Activated CD4-positive, alpha-beta T cell treated with anti-CD3 and anti-CD28 coated beads for 36 hours (primary cell): ENCODE data around the gene MAP3K14. TPM values are rescaled to one million over a fixed set of nuclear protein-coding genes. Genes with fewer than 3 reads are reported as not detected.
A peak's percentile ranks its signal among the peaks of the same experiment; 100 is the strongest.

Experiments used
- ATAC-seq: fragments of 200-7000 bp; cut with Tn5 transposase; one replicate; pipeline ENCODE4 v1.10.0; 2021; ENCODE audit warnings: mild to moderate bottlenecking, moderate library complexity
- CTCF ChIA-PET: fragments of 350-600 bp; sonication (Branson Sonifier 250); formaldehyde crosslinking; loops from one replicate; lab custom pipeline; 2021; ENCODE audit warnings: antibody characterized with exemption; lab: Charles Lee
- POLR2A ChIA-PET: fragments of 350-600 bp; sonication (Branson Sonifier 250); formaldehyde crosslinking; loops from one replicate; lab custom pipeline; 2021; ENCODE audit warnings: antibody characterized with exemption, inconsistent platforms; lab: Charles Lee
- DNase-seq: peaks from one replicate; pipeline ENCODE4 v3.0.0-alpha.2; 2020
- H3K27ac Mint-ChIP-seq: one replicate; pipeline ENCODE4 v1.8.0; 2021; ENCODE audit warnings: mixed read lengths
- H3K27me3 Mint-ChIP-seq: one replicate; pipeline ENCODE4 v1.8.0; 2021; ENCODE audit warnings: mixed read lengths
- H3K36me3 Mint-ChIP-seq: one replicate; pipeline ENCODE4 v1.8.0; 2021; ENCODE audit warnings: low read depth, mixed read lengths
- H3K4me1 Mint-ChIP-seq: one replicate; pipeline ENCODE4 v1.8.0; 2021; ENCODE audit warnings: mixed read lengths
- H3K4me3 Mint-ChIP-seq: one replicate; pipeline ENCODE4 v1.8.0; 2021; ENCODE audit warnings: mild to moderate bottlenecking, moderate library complexity, mixed read lengths
- H3K9me3 Mint-ChIP-seq: one replicate; pipeline ENCODE4 v1.8.0; 2021; ENCODE audit warnings: low read depth, mixed read lengths
- intact Hi-C, 2 experiments: fragments of 100-400 bp; cut with DNase I in 1 of 2; cut with micrococcal nuclease in 1 of 2; formaldehyde crosslinking; loops; one replicate each; pipeline versions ENCODE4 v1.14.2 to v1.15.1; 2022 to 2024; cut with DNase I, micrococcal nuclease
- total RNA-seq, 2 experiments: library from RNA; stranded (reverse); gene quantifications; one replicate each; pipeline ENCODE4 v1.2.3, GENCODE V29; 2021

MAP3K14 gene
- total RNA-seq, 2 experiments from 2014 or later = 50.3 to 52.5 TPM

DNA sequence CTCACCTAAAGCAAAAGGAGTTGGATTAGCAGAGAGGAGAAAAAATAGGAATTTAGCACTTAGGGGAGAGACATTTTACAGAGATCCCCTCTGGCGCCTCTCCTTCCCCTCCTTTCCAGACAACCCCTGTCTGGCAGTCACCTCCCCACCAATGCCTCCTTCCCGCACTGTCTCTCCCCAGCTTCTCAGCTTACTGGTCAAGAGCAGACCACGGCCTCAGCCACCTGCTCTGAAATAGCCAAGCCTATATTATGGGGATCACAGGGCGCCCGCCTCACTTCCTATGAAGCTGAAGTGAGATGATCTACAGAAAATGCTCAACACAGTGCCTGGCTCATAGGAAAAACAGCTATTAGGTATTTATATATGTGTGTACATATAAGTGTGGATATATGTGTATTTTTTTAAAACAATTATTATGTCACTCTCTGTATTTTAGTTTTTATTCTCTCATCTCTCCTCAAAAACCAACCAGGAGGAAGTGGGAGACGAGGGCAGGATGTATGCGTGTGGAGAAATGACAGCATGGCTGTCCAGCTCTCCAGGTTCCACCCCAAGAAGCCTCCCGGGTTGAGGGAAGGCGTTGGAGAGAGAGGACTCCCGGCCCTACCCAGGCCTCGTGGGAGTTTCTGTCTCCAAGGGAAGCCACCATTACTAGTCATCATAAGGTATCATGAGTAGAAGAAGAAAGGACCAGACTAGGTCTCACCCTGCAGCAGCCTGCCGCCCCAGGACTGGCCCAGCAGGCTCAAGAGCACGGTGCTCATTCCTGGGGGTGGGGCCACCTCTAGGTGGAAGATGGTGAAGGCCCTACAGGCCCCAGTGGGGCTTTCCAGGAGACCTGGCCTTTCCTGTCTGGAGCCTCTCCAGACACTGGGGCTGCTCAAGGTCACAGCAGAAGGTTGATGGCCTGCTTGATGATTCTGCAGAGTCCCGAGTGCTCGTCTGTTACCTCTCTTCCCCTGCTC lies 27.2 kb downstream of the MAP3K14 start:
- Mint-ChIP-seq H3K9me3 (no peaks in the 10 kb centered on the region), H3K4me3 (no peak overlapping the region), H3K27ac (peak overlapping the region; percentile 45), H3K4me1 (peaks cover 28% of the 10 kb centered on the region), H3K27me3 (no peaks in the 10 kb centered on the region), H3K36me3 (peaks cover 74% of the 10 kb centered on the region)
- ChIA-PET CTCF (interaction anchor here (0.7 to 1.1 kb wide), 5 partner anchors 12 to 154 kb away, joined by 3 to 6 read pairs (median 3); partner anchors contain the start of gene ACBD4), POLR2A (interaction anchor here (0.6 kb wide), 1 partner anchor 241 kb away, joined by 6 read pairs; no protein-coding TSS in a partner anchor)
- intact Hi-C loops = loop anchor here in 1 of 2 experiments (5.0 kb wide), 1 partner anchor 98 kb away; no protein-coding TSS in a partner anchor
- no peak for ATAC-seq
- no peak for DNase-seq

DNA sequence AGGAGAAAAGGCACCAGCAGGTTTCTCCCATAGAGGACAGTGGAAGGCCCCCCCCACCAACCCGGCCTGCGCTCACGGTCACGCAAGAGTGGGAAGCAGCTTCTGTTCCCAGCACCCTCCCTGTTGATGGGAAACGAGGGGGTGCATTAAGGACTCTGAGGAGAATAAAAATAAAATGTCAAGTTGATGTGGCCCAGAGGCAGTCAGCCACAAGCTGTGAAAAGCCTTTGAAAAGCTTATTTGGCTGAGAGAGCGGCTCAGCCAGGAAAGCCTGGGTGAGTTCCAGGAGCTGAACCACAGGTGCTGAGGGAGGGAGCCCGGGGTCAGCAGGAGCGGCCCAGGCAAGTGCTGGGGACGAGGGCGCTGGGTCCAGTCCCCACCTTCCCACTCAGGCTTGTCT lies 28.0 kb downstream of the MAP3K14 start:
- peaks cover 77% of the 10 kb centered on the region for H3K36me3 Mint-ChIP-seq
- ATAC-seq = no peak
- H3K27ac Mint-ChIP-seq = no peak overlapping the region

DNA sequence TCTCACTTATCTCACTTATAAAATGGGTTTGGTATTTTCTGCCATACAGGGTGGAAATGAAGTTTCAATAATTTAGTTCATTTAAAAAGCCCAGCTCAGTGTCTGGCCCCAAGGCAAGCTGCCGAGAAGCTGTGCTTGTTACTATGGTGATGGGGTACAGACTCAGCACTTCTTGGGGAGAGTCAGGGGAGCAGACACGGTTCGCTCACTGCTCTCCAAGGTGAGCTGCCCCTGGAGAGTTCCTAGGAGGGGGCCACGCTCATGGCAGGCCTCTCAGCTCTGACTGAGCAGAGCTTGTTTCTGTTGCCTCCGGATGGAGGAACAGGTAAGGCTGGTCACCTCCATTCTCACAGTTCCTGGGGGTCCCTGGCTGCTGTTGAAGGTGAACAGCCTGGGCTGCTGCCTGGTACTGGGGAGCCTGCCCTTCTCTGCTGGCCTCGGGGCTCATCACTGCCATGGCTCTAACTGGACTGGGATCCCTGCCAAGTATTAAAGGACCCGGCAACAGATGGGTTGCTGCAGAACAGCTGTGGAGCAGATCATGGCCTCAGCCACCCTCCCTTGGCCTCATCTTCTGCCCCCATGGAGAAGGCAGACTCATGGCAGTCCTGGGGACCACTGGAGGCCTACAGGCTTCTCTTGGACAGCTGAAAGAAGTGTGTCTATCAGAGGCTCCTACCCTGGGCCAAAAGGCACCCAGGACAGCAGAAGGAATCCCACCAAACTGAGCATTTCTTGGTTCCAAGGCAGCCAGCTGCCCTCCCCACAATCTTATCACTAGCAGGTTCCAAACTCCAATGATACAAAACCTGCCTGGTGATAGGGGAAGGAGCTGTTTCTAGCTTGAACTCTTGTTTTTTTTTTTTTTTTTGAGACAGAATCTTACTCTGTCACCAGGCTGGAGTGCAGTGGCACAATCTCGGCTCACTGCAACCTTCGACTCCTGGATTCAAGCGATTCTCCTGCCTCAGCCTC lies 29.0 kb downstream of the MAP3K14 start:
- ChIA-PET POLR2A (interaction anchor here (0.9 to 1.1 kb wide), 3 partner anchors 8 to 24 kb away, joined by 3 to 4 read pairs (median 4); no protein-coding TSS in a partner anchor), CTCF (interaction anchor here (0.6 to 4.2 kb wide), 10 partner anchors 11 to 1660 kb away, joined by 3 to 27 read pairs (median 4); no protein-coding TSS in a partner anchor)
- DNase-seq (no peak), ATAC-seq (no peak)
- Mint-ChIP-seq H3K4me3 (no peak overlapping the region), H3K36me3 (peaks cover 77% of the 10 kb centered on the region), H3K9me3 (no peaks in the 10 kb centered on the region), H3K4me1 (peaks cover 13% of the 10 kb centered on the region), H3K27ac (peak overlapping the region; percentile 65), H3K27me3 (no peaks in the 10 kb centered on the region)
- intact Hi-C loops = no loop called here

More for the DNA sequence above, 28.0 kb downstream of the MAP3K14 start:
- H3K4me1 Mint-ChIP-seq = peaks cover 23% of the 10 kb centered on the region
- H3K9me3 Mint-ChIP-seq = no peaks in the 10 kb centered on the region
- ChIA-PET POLR2A (interaction anchor here (1.1 kb wide), 1 partner anchor 12 kb away, joined by 3 read pairs; no protein-coding TSS in a partner anchor), CTCF (interaction anchor here (0.6 to 4.2 kb wide), 8 partner anchors 12 to 153 kb away, joined by 3 to 27 read pairs (median 4); partner anchors contain the start of gene ACBD4)
- intact Hi-C loops = no loop called here
- no peak overlapping the region for H3K4me3 Mint-ChIP-seq
- H3K27me3 Mint-ChIP-seq = no peaks in the 10 kb centered on the region
- no peak for DNase-seq

DNA sequence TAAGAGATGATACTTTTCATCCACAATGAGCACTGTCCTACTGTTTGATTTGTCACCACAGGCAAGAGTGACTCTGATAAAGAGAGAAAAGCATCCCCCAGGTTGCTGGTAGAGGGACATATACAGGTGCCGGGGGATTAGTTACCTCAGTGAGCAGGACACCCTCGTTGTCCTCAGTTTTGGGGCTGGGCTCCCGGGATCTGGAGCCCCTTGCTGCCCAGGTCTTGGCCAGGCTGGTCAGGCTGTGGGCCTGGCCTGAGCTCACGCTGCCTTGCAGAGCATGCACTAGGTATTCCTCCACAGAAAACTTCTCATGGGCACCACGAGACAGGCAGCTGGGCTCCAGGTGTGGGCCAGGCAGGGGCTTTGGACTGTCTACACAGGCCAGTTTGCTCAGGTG lies 30.5 kb downstream of the MAP3K14 start:
- intact Hi-C loops = no loop called here
- no peak for DNase-seq
- peaks cover 76% of the 10 kb centered on the region for H3K36me3 Mint-ChIP-seq
- no peak overlapping the region for H3K4me3 Mint-ChIP-seq
- no peaks in the 10 kb centered on the region for H3K27me3 Mint-ChIP-seq
- POLR2A ChIA-PET = interaction anchor here (1.2 kb wide), 1 partner anchor 26 kb away, joined by 3 read pairs; no protein-coding TSS in a partner anchor
- H3K4me1 Mint-ChIP-seq = peaks cover 9% of the 10 kb centered on the region
- CTCF ChIA-PET = interaction anchor here (0.6 to 4.2 kb wide), 6 partner anchors 9 to 99 kb away, joined by 4 to 27 read pairs (median 4); no protein-coding TSS in a partner anchor
- H3K27ac Mint-ChIP-seq = peak overlapping the region; percentile 61
- no peaks in the 10 kb centered on the region for H3K9me3 Mint-ChIP-seq
- ATAC-seq = no peak

DNA sequence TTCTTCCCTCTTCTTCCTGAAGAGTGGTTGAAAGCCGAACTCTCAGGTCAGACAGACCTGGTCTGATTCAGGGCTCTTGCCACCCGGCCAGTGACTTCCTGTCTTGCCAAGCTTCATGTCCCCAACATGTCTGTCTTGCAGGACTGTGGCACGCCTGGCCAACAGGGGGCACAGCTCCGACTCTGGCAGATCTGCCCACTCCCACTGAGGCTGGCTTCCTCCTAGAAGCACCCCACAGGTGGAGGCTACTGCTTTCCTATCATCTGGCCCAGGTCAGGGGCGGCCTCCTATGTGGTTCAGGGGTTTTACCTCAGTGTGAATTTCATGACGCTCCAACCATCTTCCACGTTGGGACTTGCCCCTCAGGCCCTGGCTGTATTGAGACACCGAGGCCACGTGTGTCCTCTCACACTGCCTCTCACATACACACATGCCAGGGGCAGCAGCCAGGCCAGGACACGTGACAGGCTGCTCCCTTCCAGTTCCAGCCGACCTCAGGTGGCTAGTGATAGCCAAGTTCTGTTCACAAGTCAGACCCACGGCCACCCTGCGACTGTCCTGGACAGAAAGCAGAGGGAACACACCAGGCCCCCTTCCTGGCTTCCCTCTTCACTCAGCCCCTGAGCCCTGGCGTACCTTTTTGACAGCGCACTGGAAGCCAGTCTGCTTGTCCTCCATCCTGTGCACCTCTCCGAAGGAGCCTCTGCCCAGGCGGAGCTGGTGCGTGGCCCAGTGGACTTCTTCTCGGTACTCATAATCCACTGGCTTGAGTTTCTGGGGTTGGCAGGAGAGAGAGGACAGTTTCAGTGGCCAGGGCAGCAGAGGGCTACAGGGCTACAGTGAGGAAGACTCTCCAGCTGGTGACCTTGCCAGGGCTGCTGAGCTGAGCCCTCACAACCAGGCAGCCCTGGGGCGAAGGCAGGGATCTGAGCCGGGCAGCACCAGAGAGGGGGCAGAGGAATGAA lies 32.4 kb downstream of the MAP3K14 start:
- DNase-seq (peak; percentile 69), ATAC-seq (peak; percentile 70)
- Mint-ChIP-seq H3K36me3 (peaks cover 69% of the 10 kb centered on the region), H3K27ac (peak overlapping the region; percentile 78), H3K9me3 (no peaks in the 10 kb centered on the region), H3K27me3 (no peaks in the 10 kb centered on the region), H3K4me1 (peaks cover 8% of the 10 kb centered on the region), H3K4me3 (no peak overlapping the region)
- intact Hi-C loops = no loop called here
- ChIA-PET CTCF (interaction anchor here (0.6 to 4.2 kb wide), 12 partner anchors 7 to 301 kb away, joined by 3 to 27 read pairs (median 4); no protein-coding TSS in a partner anchor), POLR2A (interaction anchor here (0.7 to 1.2 kb wide), 2 partner anchors 24 to 28 kb away, joined by 3 read pairs; no protein-coding TSS in a partner anchor)

DNA sequence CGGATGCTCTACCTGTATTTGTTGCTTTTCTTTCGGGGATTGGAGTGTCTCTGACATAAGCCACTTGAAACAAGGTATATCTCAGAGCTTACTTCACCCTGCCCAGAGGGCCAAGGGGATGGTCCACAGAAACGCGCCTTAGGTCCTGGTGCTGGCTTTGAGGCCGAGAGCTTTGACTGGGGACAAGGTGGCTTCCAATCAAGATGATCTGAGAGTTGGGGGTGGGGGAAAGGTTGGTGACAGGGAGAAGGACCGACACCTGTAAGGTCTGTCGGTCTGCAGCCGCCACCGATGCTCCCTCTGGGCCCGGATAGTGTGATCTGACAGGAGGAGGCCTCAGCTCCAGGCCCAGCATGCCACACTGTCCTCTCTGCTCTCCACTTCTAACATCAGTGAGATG lies 33.1 kb downstream of the MAP3K14 start:
- Mint-ChIP-seq H3K27ac (peak overlapping the region; percentile 78), H3K36me3 (peaks cover 70% of the 10 kb centered on the region), H3K27me3 (no peaks in the 10 kb centered on the region), H3K4me1 (peaks cover 8% of the 10 kb centered on the region), H3K9me3 (no peaks in the 10 kb centered on the region), H3K4me3 (no peak overlapping the region)
- ATAC-seq = no peak
- ChIA-PET CTCF (interaction anchor here (0.6 to 2.7 kb wide), 11 partner anchors 13 to 302 kb away, joined by 3 to 13 read pairs (median 3); no protein-coding TSS in a partner anchor), POLR2A (no interaction called here)
- DNase-seq = no peak
- intact Hi-C loops = no loop called here

DNA sequence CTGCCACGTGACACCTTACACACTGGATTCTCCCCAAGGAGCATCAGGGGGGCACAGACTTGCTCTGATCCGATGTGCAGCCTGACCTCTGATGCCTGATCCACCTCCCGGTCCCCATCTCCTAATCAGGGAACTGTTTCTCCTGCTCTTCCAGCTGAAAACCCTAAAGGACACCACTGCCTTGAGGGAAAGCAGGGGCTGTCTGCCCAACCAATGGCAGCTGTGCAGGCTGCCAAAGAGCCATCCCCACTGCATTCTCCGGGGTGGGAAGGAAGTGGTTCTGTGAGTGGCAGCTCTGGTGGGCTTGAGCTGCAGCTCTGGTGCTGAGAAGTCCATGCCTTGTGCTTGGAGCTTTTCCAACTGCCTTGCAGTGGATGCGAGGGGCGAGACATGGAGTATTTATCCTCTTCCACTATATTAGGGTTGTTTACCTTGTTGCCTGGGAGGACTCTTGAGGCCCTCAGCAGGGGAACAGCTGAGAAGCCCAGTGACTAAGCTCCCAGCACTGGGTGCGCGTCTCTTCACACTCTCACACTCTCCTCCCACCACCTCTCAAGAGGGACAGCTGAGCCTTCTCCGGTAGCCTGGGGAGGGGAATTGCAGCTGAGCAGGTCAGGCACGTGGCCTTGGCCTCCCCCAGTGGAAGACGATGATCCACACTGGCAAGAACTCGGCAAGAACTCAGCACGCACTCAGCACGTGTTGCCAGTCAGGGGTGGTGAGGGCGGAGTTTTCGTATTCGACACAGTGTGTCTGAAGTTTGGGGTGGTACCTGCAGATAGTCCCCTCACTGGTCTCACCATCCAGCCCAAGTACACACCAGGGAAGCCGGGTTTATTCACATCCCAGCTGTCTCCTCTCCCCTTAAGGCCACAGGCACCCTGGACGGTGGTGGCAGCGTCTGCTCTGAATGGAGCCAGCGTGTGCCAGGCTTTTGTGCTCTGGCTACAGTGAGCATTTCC lies 33.9 kb downstream of the MAP3K14 start:
- ChIA-PET POLR2A (interaction anchor here (1.2 kb wide), 1 partner anchor 101 kb away, joined by 3 read pairs; no protein-coding TSS in a partner anchor), CTCF (interaction anchor here (0.6 to 2.7 kb wide), 8 partner anchors 29 to 118 kb away, joined by 3 to 13 read pairs (median 4); partner anchors contain the start of gene MAP3K14)
- no peak overlapping the region for H3K27ac Mint-ChIP-seq
- DNase-seq = no peak
- H3K4me3 Mint-ChIP-seq = no peak overlapping the region
- H3K27me3 Mint-ChIP-seq = no peaks in the 10 kb centered on the region
- ATAC-seq = no peak
- intact Hi-C loops = no loop called here
- H3K9me3 Mint-ChIP-seq = no peaks in the 10 kb centered on the region
- H3K36me3 Mint-ChIP-seq = peaks cover 70% of the 10 kb centered on the region
- peaks cover 10% of the 10 kb centered on the region for H3K4me1 Mint-ChIP-seq

DNA sequence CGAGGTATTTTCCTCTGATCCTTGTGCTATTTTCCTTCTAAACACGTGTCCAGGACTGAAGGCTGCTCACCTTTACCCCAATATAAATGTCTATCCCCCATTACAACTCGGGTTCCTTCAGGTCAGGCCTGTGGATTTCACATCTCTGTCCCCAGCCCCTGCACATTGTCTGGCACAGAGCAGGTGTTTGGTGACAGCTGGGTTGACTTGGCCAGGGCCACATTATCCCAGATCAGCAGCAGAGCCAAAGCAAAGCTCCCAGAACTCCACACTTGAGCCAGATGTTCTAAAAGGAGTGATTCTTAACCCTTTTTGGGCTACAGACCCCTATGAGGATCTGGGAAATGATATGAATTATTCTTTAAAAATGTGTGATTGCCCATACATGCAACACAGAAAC lies 36.9 kb downstream of the MAP3K14 start:
- peaks cover 60% of the 10 kb centered on the region for H3K36me3 Mint-ChIP-seq
- no peak overlapping the region for H3K4me3 Mint-ChIP-seq
- peak overlapping the region; percentile 53 for H3K27ac Mint-ChIP-seq
- CTCF ChIA-PET = interaction anchor here (1.0 kb wide), 1 partner anchor 101 kb away, joined by 3 read pairs; no protein-coding TSS in a partner anchor
- POLR2A ChIA-PET = interaction anchor here (0.7 kb wide), 1 partner anchor 13 kb away, joined by 7 read pairs; no protein-coding TSS in a partner anchor
- no peaks in the 10 kb centered on the region for H3K9me3 Mint-ChIP-seq
- no peaks in the 10 kb centered on the region for H3K27me3 Mint-ChIP-seq
- no peak for ATAC-seq
- peaks cover 18% of the 10 kb centered on the region for H3K4me1 Mint-ChIP-seq
- no peak for DNase-seq
- intact Hi-C loops = loop anchor here in 1 of 2 experiments (5.0 kb wide), 1 partner anchor 32 kb away; no protein-coding TSS in a partner anchor
